Muscle layer of duodenum (tissue), 2 donors: ENCODE results near the gene STAM2.
A peak's percentile ranks its signal among the peaks of the same experiment; 100 is the strongest.
"Not testable (repeated sequence)": the region's sequence is repeated elsewhere in the genome, so short reads cannot be mapped to it uniquely, and the experiment has no call there.

Experiments
- H3K27ac ChIP-seq: one replicate; pipeline ENCODE4 v1.7.0; 2013; ENCODE audit warnings: mild to moderate bottlenecking, low read length
- H3K27me3 ChIP-seq: one replicate; pipeline ENCODE4 v1.7.0; 2013; ENCODE audit warnings: low read depth, mild to moderate bottlenecking, control low read depth, low read length
- H3K36me3 ChIP-seq, 2 donors: one replicate each; pipeline ENCODE4 v1.7.0; 2013; ENCODE audit warnings: low read length in 2 of 2, control low read depth in 1 of 2, mild to moderate bottlenecking in 1 of 2; ENCODE audit not compliant: insufficient read depth in 2 of 2, control insufficient read depth in 1 of 2
- H3K4me1 ChIP-seq, 2 donors: one replicate each; pipeline ENCODE4 v1.7.0; 2013; ENCODE audit warnings: low read length in 2 of 2, mild to moderate bottlenecking in 2 of 2, control low read depth in 1 of 2, moderate library complexity in 1 of 2; ENCODE audit not compliant: insufficient read depth in 2 of 2, control insufficient read depth in 1 of 2
- H3K4me3 ChIP-seq, 2 donors: one replicate each; pipeline ENCODE4 v1.7.0; 2013; ENCODE audit warnings: low read length in 2 of 2, low read depth in 1 of 2, mild to moderate bottlenecking in 1 of 2
- H3K9me3 ChIP-seq, 2 donors: one replicate each; pipeline ENCODE4 v1.7.0; 2013; ENCODE audit warnings: low read length in 2 of 2, control low read depth in 1 of 2, mild to moderate bottlenecking in 1 of 2; ENCODE audit not compliant: control insufficient read depth in 1 of 2
- donor health status: healthy.

The STAM2 gene

DNA sequence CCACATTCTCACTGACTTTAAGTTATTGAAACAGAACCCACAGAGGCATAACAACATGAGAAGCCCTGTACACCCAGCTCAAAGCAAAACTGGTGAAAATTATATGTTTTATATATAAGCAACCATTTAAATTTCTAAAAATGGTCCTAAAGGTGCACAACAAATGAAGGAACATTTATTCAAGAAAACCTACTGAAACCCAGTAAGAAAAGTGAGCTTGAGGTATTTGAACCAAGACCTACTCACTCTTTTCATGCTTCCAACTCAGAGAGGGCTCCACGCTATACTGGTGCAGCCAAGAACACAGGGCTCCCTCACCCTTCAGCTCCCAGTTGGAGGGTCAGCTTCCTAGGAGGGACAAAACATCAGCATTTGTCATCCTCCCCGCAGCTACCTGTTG, 74.6 kb downstream of the STAM2 start:
- Histone ChIP-seq H3K9me3 (no peaks in the 10 kb centered on the region), H3K4me3 (no peak overlapping the region), H3K36me3 (no peaks in the 10 kb centered on the region), H3K4me1 (peaks cover 4 to 16% of the 10 kb centered on the region in 2 donors), H3K27ac (no peak overlapping the region), H3K27me3 (peaks cover 19% of the 10 kb centered on the region)

DNA sequence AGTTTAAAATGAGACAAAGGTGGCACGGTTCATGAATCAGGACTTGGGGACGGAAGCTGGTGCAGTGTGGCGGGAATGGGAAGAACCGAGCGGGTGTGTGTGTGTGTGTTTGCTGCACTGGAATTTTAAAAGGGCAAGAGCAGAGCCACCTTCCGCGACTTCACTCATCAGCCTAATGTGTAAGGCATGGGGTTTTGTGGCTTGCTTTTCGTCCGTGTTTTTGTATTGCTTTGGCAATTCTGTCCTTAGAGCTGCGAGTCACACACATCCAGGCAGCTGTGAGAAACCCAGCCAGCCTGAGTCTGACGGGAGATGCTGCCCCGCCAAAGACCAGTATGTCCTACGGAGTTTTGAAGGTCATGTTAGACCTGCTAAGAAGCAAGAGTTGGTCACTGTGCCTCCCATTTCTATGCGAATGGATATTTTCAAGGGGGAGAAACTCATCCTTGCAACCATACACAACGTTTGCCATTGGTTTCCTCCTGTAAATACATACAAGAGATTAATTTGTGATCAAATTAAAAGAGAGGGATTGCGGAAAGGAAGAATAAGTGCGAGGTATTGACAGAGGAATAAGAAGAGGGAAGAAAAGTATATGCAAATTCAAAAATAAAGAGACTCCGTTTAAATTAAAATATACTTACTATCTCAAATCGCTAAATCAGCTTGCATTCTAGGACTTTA, 76.1 kb downstream of the STAM2 start:
- Histone ChIP-seq H3K27me3 (peaks cover 19% of the 10 kb centered on the region), H3K36me3 (no peaks in the 10 kb centered on the region), H3K4me3 (peak overlapping the region; percentile 60 to 90), H3K9me3 (no peaks in the 10 kb centered on the region), H3K27ac (no peak overlapping the region), H3K4me1 (peaks cover 4 to 16% of the 10 kb centered on the region in 2 donors)

DNA sequence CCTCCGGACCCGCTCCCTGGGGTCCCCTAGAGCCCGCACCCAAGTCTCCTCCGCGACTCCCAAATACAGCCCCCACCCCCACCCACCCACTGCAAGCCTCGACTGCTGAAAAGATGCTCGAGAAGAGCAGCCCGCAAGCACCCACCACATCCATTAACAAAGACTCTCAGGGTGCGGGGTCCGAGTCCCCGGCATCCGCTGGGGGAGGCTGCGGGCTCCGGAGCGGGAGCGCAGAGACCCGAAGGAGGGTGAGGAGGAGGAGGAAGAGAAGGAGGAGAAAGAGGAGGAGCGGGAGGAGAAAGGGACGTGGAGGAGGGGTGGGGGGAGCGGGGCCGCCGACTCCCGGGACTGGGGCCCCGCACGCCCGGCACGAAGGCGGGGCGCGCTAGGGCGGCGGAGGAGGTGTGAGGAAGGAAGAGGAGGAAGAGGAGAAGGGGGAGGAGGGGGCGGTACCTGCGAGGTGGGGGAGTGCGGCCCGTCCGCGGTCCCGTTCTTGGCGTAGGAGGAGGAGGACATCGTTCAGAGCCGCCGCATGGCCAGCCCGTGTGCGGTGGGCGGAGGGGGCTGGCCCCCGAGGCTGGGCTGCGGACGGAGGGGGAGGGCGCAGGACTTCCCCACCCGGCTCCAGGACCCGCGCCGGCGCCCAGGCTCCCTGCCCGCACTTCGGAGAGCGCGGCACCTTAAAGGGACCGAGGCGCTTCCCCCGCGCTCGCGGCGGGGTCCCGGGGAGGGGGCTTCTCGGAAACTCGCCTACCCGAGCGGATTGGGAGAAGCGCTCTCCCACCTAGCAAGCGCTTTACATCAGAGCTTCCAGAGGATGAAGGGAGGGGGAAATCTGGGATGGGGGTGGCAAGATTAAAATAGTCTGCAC, 76.8 kb downstream of the STAM2 start, which contains the start of gene CACNB4:
Gene CACNB4, minus strand, starts transcription at position 549 of the 871 bp plus-strand sequence.
- no peaks in the 10 kb centered on the region for H3K36me3 ChIP-seq
- H3K9me3 ChIP-seq = no peaks in the 10 kb centered on the region
- peaks cover 4 to 16% of the 10 kb centered on the region in 2 donors for H3K4me1 ChIP-seq
- H3K4me3 ChIP-seq = peak within 1 kb of the TSS; percentile 60 to 90
- H3K27ac ChIP-seq = peak within 1 kb of the TSS; percentile 4
- H3K27me3 ChIP-seq = peaks cover 19% of the 10 kb centered on the region

DNA sequence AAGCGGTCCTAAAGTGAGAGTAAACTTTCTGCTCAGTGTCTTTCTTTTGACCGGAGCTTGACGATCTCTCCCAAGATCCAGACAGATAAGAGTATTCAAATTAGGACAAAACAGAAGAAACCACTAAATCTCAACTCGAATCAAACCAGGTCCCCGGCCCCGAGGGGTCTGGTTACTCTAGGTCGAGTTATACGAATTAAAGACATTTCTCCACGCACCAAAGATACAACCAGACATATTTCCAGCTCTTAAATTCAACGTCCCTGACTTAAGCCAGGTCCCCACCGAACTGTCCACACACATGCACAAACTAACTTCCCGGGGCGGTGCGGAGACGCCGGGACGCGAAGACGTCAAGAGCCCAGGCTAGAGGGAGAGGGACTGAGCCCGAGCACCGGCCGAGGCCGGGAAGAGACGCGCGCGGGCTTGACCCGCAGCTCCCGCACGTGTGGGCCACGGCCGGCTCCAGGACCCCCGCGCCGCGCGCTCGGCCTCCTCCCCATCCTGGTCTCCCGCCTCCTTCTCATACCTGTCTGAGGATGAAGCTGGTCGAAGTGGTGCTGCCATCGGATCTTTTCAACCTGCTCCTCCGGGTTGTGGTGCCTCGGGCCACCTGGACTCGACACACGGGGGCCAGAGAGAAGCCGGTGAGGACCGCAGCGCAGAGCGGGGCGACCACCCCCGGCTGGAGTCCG, 77.6 kb downstream of the STAM2 start:
- Histone ChIP-seq H3K27me3 (peaks cover 19% of the 10 kb centered on the region), H3K9me3 (no peaks in the 10 kb centered on the region), H3K27ac (peak overlapping the region; percentile 4), H3K4me1 (peaks cover 4 to 16% of the 10 kb centered on the region in 2 donors), H3K4me3 (peak overlapping the region; percentile 57 to 90), H3K36me3 (no peaks in the 10 kb centered on the region)

DNA sequence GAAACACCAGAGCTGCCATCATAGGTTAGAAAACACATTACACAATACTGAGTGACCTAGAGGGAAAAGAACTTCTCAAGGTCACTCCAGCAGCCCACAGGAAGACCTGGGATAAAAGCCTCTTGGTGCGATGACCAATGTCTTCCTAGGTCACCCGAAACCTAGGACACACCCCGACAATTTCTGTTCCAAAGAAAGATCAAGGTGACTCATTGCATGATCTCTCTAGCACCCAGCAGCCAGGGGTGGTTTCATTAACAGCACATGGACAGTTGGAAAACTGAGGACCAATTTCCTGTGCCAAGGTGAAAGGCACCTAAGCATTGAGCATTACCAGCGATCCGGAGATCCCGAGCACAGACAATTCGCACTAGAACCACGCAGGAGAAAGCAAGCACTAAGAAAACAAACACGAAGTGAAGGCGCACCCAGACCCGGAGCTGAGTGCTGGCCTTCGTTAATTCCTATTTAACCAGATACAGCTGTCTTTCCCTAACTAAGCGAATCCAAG, 78.2 kb downstream of the STAM2 start:
- Histone ChIP-seq H3K9me3 (no peaks in the 10 kb centered on the region), H3K27ac (peak overlapping the region; percentile 4)

DNA sequence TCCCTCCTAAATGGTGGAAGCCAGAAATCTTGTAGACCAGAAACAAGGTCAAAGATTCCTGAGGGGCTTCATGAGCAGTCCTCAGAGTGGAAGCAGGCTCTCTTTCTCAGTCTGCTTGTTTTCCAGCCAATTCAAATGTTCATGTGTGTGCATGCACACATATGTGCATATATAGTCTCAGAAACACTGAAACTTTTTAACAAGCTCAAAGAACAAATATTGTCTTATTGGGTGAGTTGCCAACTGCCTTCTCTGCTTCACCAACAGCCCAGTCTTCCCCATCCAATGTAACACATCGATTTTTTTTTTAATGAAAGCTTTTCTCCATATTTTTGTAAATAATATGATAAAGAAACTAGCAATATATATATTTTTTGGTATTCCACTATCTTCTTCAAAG, 80.4 kb downstream of the STAM2 start:
- Histone ChIP-seq H3K4me3 (no peak overlapping the region), H3K27ac (no peak overlapping the region), H3K9me3 (no peaks in the 10 kb centered on the region), H3K4me1 (peaks cover 4 to 16% of the 10 kb centered on the region in 2 donors), H3K27me3 (peaks cover 10% of the 10 kb centered on the region), H3K36me3 (no peaks in the 10 kb centered on the region)

More for the DNA sequence above, 78.2 kb downstream of the STAM2 start:
- Histone ChIP-seq H3K4me3 (peak overlapping the region; percentile 57 to 90), H3K36me3 (no peaks in the 10 kb centered on the region), H3K4me1 (peaks cover 4 to 16% of the 10 kb centered on the region in 2 donors), H3K27me3 (peaks cover 19% of the 10 kb centered on the region)

DNA sequence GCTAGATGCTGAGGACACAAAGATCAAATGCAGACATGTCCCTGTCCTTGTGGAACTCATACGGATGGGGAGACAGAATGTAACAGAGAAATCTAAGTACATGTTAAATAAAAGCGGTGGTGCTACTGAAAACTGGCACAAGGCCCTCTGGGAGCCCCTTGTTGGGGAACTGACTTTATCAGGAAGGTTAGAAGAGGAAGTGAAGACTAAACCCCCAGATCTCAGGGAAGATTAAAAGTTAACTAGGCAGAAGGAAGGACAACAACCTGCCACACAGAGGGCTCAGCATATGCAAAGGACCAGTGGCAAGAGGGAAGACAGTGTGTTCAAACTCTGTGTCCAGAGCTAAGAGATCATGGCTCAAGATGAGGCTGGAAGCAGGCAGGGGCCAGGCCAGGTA, 81.5 kb downstream of the STAM2 start:
- no peaks in the 10 kb centered on the region for H3K27me3 ChIP-seq
- H3K4me1 ChIP-seq = peaks cover 0 to 8% of the 10 kb centered on the region in 2 donors
- H3K27ac ChIP-seq = no peak overlapping the region
- no peaks in the 10 kb centered on the region for H3K9me3 ChIP-seq
- H3K4me3 ChIP-seq = no peak overlapping the region
- H3K36me3 ChIP-seq = no peaks in the 10 kb centered on the region

DNA sequence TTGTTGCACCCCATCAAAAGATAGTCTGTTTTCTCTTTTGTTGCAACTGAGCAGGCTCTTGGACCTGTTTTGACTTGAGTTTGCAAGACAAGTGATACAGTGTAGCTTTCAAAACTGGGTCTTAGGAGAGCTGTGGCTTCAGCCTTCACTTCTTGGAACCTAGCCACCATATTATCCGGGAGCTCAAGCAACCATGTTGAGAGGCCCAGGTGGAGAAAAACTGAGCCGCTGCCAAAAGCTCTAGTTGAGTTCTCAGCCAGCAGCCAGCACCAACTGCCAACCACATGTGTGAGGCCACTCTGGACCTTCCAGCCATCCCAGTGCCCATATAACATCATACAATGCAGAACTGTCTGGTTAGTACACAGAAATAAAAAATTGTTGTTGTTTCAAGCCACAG, 82.1 kb downstream of the STAM2 start:
- no peaks in the 10 kb centered on the region for H3K27me3 ChIP-seq
- no peaks in the 10 kb centered on the region for H3K36me3 ChIP-seq
- H3K4me1 ChIP-seq = peaks cover 0 to 7% of the 10 kb centered on the region in 2 donors
- H3K9me3 ChIP-seq = no peaks in the 10 kb centered on the region
- no peak overlapping the region for H3K4me3 ChIP-seq
- H3K27ac ChIP-seq = no peak overlapping the region

DNA sequence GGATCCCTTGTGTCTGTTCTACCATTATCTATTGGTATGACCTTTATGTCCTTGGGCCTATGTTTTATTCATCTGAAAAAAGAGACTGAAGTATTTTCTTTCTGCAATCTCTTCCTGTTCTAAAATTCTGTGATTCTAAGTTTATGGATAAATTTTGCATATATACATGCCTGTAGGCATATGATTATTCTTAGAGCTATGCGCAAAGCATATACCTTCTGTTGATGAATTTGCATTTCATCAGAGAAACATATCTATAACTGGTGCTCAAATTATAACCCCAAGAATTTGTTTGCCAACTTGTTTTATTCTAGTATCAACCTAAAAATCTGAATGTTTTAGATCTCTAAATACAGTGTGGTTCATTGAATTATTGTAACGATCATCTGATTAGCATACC, 83.5 kb downstream of the STAM2 start:
- no peak overlapping the region for H3K4me3 ChIP-seq
- H3K27ac ChIP-seq = no peak overlapping the region
- H3K9me3 ChIP-seq = no peaks in the 10 kb centered on the region
- H3K36me3 ChIP-seq = no peaks in the 10 kb centered on the region
- H3K4me1 ChIP-seq = peaks cover 0 to 5% of the 10 kb centered on the region in 2 donors
- H3K27me3 ChIP-seq = no peaks in the 10 kb centered on the region

DNA sequence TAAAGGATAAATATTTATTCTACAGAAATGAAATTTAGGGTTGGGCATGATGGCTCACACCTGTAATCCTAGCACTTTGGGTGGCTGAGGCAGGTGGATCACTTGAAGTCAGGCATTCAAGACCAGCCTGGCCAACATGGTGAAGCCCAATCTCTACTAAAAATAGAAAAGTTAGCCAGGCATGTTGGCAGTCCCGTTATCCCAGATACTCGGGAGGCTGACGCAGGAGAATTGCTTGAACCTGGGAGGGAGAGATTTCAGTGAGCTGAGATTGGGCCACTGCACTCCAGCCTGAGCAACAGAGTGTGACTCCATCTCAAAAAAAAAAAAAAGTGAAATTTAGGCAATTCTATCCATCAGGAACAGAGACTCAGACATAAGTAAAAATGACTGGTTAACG, 84.8 kb downstream of the STAM2 start:
- H3K27ac ChIP-seq, H3K4me3 ChIP-seq, H3K36me3 ChIP-seq, H3K27me3 ChIP-seq, H3K4me1 ChIP-seq, H3K9me3 ChIP-seq: not testable (repeated sequence)

DNA sequence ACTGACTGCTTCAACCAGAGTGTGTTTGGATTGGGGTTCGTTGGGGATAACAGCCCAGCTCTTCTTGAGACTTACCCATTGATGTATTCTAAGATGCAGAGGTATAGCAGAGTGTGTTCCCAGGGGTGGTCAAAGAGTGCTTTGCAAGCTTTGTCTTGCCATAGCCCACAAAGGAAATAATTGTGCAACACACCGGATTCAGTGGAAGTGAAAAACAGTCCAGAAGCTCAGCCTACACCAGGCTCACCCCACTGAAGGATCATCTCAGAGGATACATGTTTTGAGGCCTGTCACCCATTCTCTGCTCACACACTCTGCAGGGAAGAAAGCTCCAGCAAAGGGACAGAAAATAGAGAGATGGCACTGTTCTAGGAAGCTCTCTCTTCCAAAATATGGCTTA, 86.3 kb downstream of the STAM2 start:
- Histone ChIP-seq H3K9me3 (no peaks in the 10 kb centered on the region), H3K4me3 (no peak overlapping the region), H3K27ac (no peak overlapping the region), H3K27me3 (no peaks in the 10 kb centered on the region), H3K4me1 (no peaks in the 10 kb centered on the region), H3K36me3 (no peaks in the 10 kb centered on the region)
